GM19351 (cell line): Measurements from ENCODE around the gene AFDN.

Experiments used
- ATAC-seq: cut with Tn5 transposase; IDR thresholded peaks from one replicate; pipeline ENCODE4 v1.9.1; 2021; ENCODE audit warnings: mild to moderate bottlenecking, moderate library complexity; ENCODE audit not compliant: unreplicated experiment

The AFDN gene

DNA sequence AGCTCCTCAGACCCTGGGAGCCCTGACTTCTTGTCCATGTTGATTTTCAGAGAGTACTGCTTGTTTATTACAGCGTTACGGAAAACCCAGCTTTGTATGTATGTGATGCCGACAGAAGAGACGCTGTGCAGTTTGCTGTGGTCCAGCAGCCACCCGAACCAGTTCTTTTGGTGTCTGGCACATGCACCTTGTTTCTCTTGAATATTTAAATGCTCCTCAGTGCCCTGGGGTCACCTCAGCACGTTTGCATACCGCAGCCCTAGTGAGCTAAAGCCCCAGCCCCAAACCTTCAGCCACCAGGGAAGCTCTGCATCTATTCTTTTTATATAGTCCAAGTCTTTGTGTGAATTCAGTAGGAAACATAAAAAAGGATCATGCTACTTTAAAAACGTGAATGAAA, 39.9 kb downstream of the AFDN start:
- no peak for ATAC-seq

DNA sequence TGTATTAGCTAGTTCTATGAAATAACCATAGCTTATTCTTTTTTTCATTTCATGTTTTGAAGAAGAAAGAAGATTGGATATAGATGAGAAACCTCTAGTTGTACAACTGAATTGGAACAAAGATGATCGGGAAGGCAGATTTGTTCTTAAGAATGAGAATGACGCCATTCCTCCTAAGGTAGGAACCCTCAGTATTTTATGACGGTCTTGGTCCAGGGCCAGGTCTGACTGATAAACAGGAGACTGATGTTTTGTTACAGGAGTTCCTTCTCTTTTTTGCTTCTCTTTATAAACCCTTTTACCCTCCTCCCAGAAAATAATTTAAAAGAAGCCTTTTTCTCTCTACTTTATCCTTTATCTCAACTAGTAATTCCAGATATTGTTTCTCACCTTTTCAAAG, 43.6 kb downstream of the AFDN start:
- no peak for ATAC-seq

GRCh38 chr6:167872538-167873210, 46.0 kb downstream of the AFDN start:
- ATAC-seq = peak; percentile 66

GRCh38 chr6:167877994-167878779, 51.5 kb downstream of the AFDN start:
- no peak for ATAC-seq

DNA sequence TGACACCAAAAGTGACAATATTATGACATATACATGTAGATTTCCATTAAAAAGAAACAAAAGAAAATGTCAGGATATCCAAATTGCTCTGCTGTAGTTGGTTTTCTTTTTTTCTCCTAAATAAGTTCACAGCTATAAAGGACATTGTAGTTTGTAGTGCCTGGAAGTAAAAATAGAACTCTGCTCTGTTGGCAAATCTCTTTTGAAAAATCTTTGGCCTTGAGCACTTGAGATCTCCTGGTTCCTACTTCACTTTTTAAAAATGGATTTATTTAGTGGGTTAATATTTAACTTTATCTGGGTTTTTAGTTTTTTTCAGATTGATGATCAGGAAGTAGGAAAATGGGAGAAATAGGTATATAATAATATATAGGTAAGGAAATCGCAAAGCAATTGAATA, 52.9 kb downstream of the AFDN start:
- no peak for ATAC-seq

DNA sequence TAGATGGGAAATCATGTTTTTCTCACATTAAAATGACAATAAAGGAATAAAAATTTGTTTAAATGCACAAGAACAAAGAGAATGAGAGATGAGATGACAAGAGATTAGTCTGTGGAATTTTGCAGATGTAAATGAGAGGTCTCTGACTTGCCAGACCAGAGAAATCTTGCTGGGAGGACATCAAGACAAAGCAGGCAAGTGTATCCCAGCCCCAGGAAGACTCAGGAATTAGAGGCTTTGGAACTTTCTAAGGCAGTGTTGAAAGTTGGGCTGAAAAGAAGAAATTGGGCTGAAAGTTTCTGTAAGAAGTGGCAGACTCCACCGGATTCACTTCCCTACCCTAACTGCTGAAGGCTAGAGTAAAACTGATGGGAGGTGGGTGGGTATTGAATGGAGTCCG, 54.6 kb downstream of the AFDN start:
- no peak for ATAC-seq

- no peak for ATAC-seq
These were observed 55.5 kb downstream of the AFDN start for GRCh38 chr6:167882244-167882643.

- no peak for ATAC-seq
These were observed 61.4 kb downstream of the AFDN start for GRCh38 chr6:167888098-167888497.

DNA sequence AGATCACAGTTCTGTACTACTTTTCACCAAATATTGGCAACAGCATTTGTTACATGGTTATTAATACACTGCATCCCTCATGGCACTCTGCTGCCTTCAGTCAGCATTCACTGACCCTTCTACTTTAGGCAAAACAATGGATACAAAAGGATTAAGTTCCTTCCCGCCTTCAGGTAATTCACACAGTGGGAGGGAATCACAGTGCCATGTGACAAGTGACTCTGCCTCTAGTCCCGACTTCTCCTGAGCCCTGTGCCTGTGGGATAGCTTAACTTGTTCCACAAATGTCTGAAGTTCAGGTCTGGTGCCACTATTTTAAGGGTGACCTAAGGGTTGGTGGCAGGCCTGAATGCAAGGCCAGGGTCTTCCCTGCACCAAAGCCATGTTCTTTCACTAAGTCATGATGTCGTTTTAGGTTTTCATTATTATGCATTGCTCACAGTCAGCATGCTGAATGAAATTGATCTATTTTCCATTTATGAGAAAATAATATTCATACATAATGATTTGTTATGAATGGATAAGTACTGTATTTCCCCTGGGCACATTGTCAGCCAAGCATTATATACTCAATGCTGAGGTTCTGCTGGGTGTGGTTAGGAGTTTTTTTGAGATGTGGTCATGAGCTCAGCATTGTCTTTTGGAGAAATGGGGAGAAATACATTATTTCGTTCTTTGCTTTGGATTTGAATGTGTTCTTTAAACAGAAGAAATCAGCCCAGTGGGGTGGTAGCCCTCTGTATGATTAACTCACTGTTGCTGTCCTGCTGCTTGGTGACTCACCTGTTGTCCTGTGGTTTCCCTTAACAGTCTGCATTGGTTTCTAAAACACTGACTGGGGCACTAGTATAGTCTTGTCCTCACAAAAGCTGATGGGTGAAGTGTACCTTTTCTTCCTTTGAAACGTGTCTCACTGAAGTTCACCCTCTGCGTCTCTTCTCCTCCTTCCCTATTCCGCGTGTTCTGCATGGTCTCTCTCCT, 66.4 kb downstream of the AFDN start:
- ATAC-seq = peak; percentile 75

DNA sequence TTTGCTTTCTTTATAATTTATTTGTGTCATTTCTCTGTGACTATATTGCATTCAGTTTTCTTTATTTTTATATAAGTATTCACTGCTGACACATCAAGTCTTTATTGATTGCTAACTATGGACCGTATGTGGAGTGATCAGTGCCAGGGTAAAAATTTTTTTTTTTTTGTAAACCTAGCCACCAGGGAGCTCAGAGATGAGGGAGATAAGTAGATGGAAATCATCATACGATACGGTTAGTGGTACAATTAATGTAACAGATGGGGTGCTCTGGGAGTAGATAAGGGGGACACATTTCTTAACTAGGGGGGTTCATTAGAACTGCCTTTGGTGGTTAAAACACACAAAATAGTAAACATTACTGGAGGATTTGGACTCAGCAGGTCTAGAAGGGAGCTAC, 68.3 kb downstream of the AFDN start:
- ATAC-seq = no peak

- ATAC-seq = no peak
These were observed 69.9 kb downstream of the AFDN start for GRCh38 chr6:167896648-167897047.

DNA sequence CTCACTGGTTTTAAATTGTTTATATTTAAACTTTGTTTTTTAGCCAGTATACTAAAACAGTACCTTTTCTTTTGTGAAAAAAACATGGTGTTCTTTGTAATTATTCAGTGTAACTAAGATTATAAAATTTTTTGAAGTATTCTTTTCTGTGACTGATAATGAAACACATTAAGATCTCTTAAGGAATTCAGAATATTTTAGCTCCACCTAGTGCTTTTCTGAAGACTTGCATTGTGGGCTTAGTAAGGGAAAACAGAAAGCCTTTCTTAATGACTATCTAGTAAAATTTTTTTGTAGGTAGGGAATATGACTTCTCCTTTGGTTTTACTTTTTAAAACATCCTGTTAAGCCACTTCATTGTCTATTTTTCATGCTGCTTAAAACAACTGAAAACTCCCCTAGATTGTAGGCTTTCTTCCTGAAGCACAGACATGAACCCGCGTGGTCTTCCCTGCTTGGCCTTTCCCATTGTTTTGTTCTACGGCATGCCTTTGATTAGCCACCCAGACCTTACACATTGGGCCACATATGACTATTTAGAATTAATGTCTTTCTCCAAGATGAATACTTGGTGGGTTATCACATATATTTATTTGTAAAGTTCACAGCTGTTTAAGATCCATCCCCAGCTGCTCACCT, 72.1 kb downstream of the AFDN start:
- peak; percentile 86 for ATAC-seq

DNA sequence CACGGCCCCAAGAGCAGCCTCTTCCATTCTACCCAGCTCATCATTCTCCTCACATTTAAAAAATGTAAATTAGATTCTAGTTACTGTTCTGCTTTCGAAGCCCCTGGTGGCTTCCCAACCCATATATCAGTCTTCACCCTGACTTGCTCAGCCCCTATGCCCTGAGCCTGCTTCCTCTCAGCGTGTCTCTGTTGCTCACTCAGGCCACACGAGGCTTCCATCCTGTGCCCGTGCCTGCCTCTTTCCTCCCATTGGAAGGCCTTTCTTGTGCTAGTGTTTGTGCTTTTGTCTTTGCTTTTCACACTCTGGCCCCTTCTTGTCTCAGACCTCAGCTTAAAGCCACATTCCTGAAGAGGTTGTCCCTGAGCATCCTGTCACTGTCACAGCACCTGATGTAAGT, 78.1 kb downstream of the AFDN start:
- peak; percentile 68 for ATAC-seq

DNA sequence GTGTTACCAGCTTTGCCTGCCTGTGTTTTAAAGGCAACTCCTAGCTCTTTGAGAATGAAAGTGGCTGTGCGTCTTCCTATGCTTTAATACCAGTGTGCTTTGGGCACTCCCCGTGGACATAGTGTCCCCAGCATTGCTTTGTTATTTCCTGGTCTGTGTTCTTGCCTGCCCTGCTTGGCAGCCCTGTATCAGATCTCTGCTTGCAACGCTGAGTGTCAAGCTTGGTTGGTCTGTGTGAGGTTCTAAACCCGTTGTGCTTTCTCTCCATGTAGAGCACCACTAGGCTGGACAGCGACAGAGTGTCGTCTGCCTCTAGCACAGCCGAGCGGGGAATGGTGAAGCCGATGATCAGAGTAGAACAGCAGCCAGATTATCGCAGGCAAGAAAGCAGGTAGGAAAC, 80.2 kb downstream of the AFDN start:
- no peak for ATAC-seq

DNA sequence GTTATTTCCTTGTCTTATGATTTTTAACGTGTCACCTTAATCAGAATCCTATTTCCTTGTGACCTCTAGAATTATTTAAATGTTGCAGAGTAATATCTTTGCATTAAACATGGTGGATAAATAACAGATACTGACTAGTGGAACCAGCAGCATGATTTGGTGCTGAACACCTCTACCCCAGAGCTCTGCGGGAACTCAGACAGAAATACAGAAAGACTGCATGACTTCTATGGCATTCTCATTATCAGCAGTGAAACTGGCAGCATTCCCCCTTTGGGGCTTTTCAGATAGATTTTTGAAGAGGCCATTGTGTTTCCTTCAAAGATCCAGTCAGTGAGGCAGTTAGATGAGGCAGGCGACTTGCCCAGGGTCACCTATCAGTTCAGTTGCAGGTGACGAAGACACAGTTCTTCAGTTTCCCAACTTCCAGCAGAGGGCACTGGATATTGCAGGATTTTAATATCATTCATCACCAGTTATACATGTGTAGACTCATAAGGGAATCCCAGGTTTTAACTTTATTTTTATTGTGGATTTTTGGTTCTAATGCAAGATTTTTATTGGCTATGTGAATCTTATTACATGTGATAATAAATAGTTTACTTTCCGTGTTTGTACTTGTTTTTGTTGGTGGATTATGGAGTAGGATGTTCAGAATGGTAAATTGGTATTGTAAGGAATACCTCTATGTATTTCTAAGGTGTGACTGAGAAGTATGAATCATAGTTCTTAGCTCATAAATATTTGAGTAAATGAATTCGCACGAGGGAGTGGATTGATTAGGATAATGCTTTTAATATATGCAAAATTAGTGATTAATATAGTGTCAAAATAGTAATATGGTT, 81.3 kb downstream of the AFDN start:
- ATAC-seq = no peak

GRCh38 chr6:167910007-167910406, 83.3 kb downstream of the AFDN start:
- ATAC-seq = no peak

DNA sequence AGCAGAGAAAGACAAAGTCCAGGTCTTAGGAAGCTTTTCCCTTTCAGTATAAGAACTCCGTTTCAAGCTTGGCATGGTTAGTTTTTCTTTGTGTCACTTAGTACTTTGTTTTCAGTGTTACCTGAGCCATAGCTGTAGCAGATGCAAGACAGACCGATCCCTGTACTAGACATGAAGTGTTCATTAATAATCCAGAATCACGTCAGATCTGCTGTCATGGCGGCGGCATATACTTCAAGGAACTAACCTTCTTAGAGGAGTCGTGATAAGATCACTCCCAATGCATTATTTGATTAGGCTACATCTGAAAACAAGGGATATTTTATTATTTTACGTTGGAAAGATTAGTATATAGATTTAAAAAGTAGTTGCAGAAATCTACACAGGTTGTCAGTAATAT, 83.9 kb downstream of the AFDN start:
- no peak for ATAC-seq

DNA sequence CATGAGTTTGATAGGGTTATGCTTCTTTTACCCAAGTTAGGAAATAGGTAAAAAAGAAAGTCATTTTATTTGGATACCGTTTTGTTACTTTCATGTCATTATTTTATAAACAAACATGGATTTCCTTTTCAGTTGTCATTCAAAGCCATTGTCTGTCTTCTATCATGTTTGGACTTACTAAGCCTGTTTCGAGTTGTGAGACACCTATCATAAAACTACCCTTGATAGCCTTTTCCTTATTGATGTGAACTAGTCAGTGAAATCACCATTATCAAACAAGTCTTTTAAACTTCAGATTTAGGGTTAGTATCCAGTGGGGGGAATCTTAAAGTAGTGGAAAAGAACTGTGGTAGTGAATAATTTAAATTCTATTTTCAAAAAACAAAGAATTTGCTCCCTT, 85.8 kb downstream of the AFDN start:
- no peak for ATAC-seq

DNA sequence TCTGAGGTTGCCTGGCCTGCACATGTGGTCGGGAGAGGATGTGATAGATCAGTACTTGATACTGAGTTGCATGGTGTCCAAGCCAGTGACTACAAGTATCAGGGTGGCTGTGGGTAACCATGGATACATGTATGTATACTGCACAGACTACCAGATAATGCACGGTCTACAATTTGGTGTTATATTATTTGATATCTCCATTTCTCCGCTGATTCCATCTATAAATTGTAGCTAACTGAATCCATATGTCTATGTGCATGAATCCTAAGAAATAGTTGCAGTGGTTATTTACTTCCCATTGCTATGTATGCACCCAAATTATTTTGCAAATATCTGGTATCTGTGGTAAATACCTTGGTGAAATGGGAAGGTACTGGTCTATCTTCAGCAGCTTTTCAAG, 87.0 kb downstream of the AFDN start:
- ATAC-seq = no peak

DNA sequence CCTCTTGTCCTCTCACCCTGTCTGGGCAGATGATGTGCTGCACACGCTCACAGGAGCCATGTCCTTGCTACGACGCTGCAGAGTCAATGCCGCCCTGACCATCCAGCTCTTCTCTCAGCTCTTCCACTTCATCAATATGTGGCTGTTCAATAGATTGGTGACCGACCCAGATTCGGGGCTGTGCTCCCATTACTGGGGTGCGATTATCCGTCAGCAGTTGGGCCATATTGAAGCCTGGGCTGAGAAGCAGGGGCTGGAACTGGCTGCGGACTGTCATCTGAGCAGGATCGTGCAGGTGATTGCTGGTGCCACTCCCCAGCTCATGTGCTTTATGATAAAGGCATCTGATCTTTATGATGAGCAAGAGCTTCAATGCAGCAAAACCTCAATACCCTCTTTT, 88.4 kb downstream of the AFDN start:
- no peak for ATAC-seq
